Stimulated activated CD4-positive, alpha-beta T cell treated with anti-CD3 and anti-CD28 coated beads, Interleukin-1b, Interleukin-23, amount 100 ng/mL, for 4 hours (primary cell): ENCODE data around the gene AQP1.

Source experiments
- DNase-seq, 2 donors: peaks; one replicate each; pipeline ENCODE4 v3.0.0-alpha.2; 2020; ENCODE audit warnings: low read depth in 2 of 2

Gene AQP1

GRCh38 chr7:30911561-30911969 lies at the start of gene AQP1:
Gene AQP1, plus strand, starts transcription at chr7:30911853. Its CDS starts 57 bp downstream, at chr7:30911910.
- DNase-seq: no peak

GRCh38 chr7:30862995-30863705 lies 48.5 kb upstream of the AQP1 start:
- no peak for DNase-seq

GRCh38 chr7:30863706-30864035 lies 48.0 kb upstream of the AQP1 start:
- no peak for DNase-seq

- no peak for DNase-seq
Measured at GRCh38 chr7:30864101-30864500, 47.6 kb upstream of the AQP1 start.

- DNase-seq: no peak
Measured at GRCh38 chr7:30865076-30865475, 46.6 kb upstream of the AQP1 start.

GRCh38 chr7:30865821-30866220 lies 45.8 kb upstream of the AQP1 start:
- DNase-seq: no peak

- no peak for DNase-seq
Measured at GRCh38 chr7:30866939-30867338, 44.7 kb upstream of the AQP1 start.

- DNase-seq: no peak
Measured at GRCh38 chr7:30867483-30867882, 44.2 kb upstream of the AQP1 start.

- no peak for DNase-seq
Measured at GRCh38 chr7:30869794-30870611, 41.6 kb upstream of the AQP1 start.

- DNase-seq: no peak
Measured at GRCh38 chr7:30870821-30871518, 40.7 kb upstream of the AQP1 start.

- DNase-seq: no peak
Measured at GRCh38 chr7:30871655-30872054, 40.0 kb upstream of the AQP1 start.

- DNase-seq: no peak
Measured at GRCh38 chr7:30873207-30873606, 38.4 kb upstream of the AQP1 start.

- DNase-seq: no peak
Measured at GRCh38 chr7:30873656-30874055, 38.0 kb upstream of the AQP1 start.

- no peak for DNase-seq
Measured at GRCh38 chr7:30874656-30875302, 36.9 kb upstream of the AQP1 start.

- no peak for DNase-seq
Measured at GRCh38 chr7:30877015-30877769, 34.5 kb upstream of the AQP1 start.

GRCh38 chr7:30877993-30878392 lies 33.7 kb upstream of the AQP1 start:
- no peak for DNase-seq

- no peak for DNase-seq
Measured at GRCh38 chr7:30879139-30880124, 32.2 kb upstream of the AQP1 start.

- DNase-seq: no peak
Measured at GRCh38 chr7:30880125-30880720, 31.4 kb upstream of the AQP1 start.

GRCh38 chr7:30880941-30881340 lies 30.7 kb upstream of the AQP1 start:
- no peak for DNase-seq

GRCh38 chr7:30881448-30881847 lies 30.2 kb upstream of the AQP1 start:
- no peak for DNase-seq
